Chondrocyte (in vitro differentiated cells): Measurements from ENCODE around the gene C11orf87. TPM values are rescaled to one million over a fixed set of nuclear protein-coding genes. Genes with fewer than 3 reads are reported as not detected.

Experiments
- DNase-seq: peaks from one replicate; pipeline ENCODE4 v3.0.0; 2021; ENCODE audit warnings: mixed read lengths, low spot score
- H3K27ac Mint-ChIP-seq: one replicate; pipeline ENCODE4 v1.8.0; 2021; ENCODE audit warnings: mild to moderate bottlenecking, moderate library complexity, mixed read lengths; ENCODE audit not compliant: unreplicated experiment
- H3K27me3 Mint-ChIP-seq: 2 replicates; pipeline ENCODE4 v1.8.0; 2021; ENCODE audit warnings: low read depth, mixed read lengths
- H3K36me3 Mint-ChIP-seq: 2 replicates; pipeline ENCODE4 v1.8.0; 2021; ENCODE audit warnings: low read depth, mixed read lengths
- H3K4me1 Mint-ChIP-seq: 2 replicates; pipeline ENCODE4 v1.8.0; 2021; ENCODE audit warnings: low read depth, mild to moderate bottlenecking, mixed read lengths
- H3K4me3 Mint-ChIP-seq: one replicate; pipeline ENCODE4 v1.8.0; 2021; ENCODE audit warnings: mild to moderate bottlenecking, moderate library complexity, mixed read lengths; ENCODE audit not compliant: unreplicated experiment
- H3K9me3 Mint-ChIP-seq: 2 replicates; pipeline ENCODE4 v1.8.0; 2021; ENCODE audit warnings: low read depth, mixed read lengths
- total RNA-seq: library from RNA; stranded (reverse); gene quantifications from 3 replicates; pipeline ENCODE4 v1.2.1, GENCODE V29; 2021
- TF ChIP-seq, protein P1 (sequence below): fragments of 200-600 bp; sonication (generic); IDR thresholded peaks from 2 replicates; pipeline ENCODE4 v1.5.0; 2021; ENCODE audit warnings: antibody characterized with exemption, mild to moderate bottlenecking, moderate library complexity

The C11orf87 gene
- total RNA-seq, 1 donor from 2014 or later, result 0.15 TPM

DNA sequence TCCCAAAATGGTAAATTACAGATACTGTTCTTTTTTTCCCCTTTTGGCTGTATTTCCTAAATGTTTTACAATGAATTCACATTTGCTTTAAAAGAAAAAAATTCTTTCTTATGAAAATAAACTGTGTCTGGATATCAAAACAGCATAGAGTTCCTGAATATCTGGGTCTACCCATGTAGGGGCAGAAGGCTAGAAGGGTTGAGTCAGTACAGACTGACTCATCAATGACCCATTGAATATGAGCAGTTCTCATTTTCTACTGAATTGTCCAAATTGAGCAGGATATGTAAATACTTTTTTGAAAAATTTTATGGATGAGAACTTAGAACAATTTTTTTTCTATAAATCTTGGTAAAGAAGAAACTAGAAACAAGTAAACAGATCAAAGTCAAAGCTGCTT is 16.3 kb upstream of the C11orf87 start:
- Mint-ChIP-seq H3K27ac (no peak overlapping the region), H3K36me3 (no peaks in the 10 kb centered on the region), H3K27me3 (no peaks in the 10 kb centered on the region), H3K4me3 (no peak overlapping the region), H3K4me1 (peaks cover 10% of the 10 kb centered on the region), H3K9me3 (peaks cover 2% of the 10 kb centered on the region)
- DNase-seq, result no peak
- TF ChIP-seq, protein P1, sequence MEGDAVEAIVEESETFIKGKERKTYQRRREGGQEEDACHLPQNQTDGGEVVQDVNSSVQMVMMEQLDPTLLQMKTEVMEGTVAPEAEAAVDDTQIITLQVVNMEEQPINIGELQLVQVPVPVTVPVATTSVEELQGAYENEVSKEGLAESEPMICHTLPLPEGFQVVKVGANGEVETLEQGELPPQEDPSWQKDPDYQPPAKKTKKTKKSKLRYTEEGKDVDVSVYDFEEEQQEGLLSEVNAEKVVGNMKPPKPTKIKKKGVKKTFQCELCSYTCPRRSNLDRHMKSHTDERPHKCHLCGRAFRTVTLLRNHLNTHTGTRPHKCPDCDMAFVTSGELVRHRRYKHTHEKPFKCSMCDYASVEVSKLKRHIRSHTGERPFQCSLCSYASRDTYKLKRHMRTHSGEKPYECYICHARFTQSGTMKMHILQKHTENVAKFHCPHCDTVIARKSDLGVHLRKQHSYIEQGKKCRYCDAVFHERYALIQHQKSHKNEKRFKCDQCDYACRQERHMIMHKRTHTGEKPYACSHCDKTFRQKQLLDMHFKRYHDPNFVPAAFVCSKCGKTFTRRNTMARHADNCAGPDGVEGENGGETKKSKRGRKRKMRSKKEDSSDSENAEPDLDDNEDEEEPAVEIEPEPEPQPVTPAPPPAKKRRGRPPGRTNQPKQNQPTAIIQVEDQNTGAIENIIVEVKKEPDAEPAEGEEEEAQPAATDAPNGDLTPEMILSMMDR, result no peak

DNA sequence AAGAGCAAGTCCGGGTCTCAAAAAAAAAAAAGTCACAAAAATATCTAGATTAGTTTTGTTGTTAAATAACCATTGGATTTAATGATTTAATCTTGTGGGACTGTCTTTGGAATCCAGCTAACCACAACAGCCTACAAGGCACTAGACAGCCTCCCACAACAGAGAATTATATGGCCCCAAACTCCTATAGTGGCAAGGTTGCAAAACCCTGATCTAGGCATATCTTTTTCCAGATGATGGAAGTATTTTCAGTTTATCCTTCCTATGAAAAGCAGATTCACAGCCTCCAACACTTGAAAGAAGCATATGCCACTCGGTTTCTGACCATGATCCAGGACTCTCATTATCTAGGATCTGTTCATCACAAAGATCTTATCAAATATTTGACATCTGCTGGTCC is 5.4 kb upstream of the C11orf87 start:
- Mint-ChIP-seq H3K9me3 (no peaks in the 10 kb centered on the region), H3K4me3 (no peak overlapping the region), H3K27ac (no peak overlapping the region), H3K4me1 (peaks cover 4% of the 10 kb centered on the region), H3K36me3 (no peaks in the 10 kb centered on the region), H3K27me3 (peaks cover 22% of the 10 kb centered on the region)
- TF ChIP-seq, protein P1, result no peak
- DNase-seq, result no peak

DNA sequence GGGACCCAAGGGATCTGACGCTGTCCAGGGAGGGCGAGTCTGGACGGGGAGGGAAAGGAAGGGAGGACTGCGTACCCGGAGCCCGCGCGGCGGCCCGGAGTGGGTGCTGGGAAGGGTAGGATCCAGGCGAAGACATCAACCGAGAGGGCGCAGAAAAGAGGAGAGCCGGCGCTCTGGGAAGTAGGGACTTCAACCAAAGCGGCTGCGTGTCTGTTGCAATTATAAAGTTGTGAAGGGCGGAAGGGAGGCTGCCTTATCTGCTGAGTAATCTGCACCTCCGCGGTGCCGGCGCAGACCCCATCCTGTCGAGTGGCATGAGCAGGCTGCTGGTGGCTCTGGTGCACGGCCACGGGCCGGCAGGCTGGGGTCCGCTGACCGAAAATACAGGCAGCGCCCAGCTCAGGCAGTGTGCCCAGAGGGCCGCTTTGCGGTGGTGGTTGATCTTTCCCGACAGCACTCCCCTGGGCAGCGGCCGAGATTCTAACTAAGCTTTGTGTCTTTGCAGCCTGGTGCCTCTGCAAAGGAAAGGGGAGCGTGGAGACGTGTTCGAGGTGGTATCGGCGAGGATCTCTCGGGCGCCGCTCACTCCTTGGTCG is 978 bp downstream of the C11orf87 start:
- TF ChIP-seq, protein P1, result no peak
- Mint-ChIP-seq H3K9me3 (no peaks in the 10 kb centered on the region), H3K36me3 (no peaks in the 10 kb centered on the region), H3K27ac (no peak overlapping the region), H3K27me3 (peaks cover 30% of the 10 kb centered on the region), H3K4me1 (peaks cover 18% of the 10 kb centered on the region), H3K4me3 (peak overlapping the region; percentile 81)
- peak; percentile 85 for DNase-seq

DNA sequence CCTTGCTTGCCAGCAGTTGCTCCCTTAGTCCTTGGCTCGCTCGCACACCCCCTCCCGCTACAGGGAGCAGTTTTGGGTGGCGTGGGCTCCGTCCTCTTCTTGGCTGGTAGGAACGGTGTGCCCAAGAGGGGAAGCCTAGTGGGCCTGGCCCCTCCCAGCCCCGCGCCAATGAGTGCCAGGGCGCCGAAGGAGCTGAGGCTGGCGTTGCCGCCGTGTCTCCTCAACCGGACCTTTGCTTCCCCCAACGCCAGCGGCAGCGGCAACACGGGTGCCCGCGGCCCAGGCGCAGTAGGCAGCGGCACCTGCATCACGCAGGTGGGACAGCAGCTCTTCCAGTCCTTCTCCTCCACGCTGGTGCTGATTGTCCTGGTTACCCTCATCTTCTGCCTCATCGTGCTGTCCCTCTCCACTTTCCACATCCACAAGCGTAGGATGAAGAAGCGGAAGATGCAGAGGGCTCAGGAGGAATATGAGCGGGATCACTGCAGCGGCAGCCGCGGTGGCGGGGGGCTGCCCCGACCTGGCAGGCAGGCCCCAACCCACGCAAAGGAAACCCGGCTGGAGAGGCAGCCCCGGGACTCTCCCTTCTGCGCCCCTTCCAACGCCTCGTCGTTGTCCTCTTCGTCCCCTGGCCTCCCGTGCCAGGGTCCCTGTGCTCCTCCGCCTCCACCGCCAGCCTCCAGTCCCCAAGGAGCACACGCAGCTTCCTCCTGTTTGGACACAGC is 1.6 kb downstream of the C11orf87 start:
- Mint-ChIP-seq H3K9me3 (no peaks in the 10 kb centered on the region), H3K27me3 (peaks cover 26% of the 10 kb centered on the region), H3K36me3 (no peaks in the 10 kb centered on the region), H3K4me1 (peaks cover 18% of the 10 kb centered on the region), H3K4me3 (peak overlapping the region; percentile 81), H3K27ac (no peak overlapping the region)
- TF ChIP-seq, protein P1, result peak; percentile 11
- no peak for DNase-seq

DNA sequence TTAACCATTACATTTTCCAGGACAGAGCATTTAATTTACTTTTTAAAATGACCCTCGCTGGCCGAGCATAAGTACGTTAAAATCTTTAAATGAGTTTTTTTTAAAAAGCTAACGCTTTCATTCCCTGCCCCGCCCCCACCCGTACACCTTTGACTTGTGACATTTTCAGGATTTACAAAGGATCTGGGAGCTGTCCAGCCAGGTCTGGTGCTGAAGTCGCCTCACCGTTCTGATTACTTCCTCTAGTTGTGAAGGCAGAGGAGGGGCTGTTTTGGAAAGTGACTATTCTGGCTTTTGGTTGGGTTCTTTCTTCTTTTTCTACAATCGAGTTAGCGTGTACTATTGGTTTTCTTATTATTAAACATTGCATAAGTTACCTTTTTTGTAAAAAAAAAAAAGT is 2.9 kb downstream of the C11orf87 start:
- Mint-ChIP-seq H3K27ac (no peak overlapping the region), H3K9me3 (no peaks in the 10 kb centered on the region), H3K36me3 (no peaks in the 10 kb centered on the region), H3K4me3 (no peak overlapping the region), H3K27me3 (peaks cover 27% of the 10 kb centered on the region), H3K4me1 (peaks cover 18% of the 10 kb centered on the region)
- TF ChIP-seq, protein P1, result no peak
- no peak for DNase-seq
